GM21381 (cell line): Measurements from ENCODE around the gene ANKS3.
A peak's percentile ranks its signal among the peaks of the same experiment; 100 is the strongest.
"Not testable (repeated sequence)": the region's sequence is repeated elsewhere in the genome, so short reads cannot be mapped to it uniquely, and the experiment has no call there.

Experiments used
- ATAC-seq: cut with Tn5 transposase; IDR thresholded peaks from one replicate; pipeline ENCODE4 v1.9.1; 2021; ENCODE audit warnings: mild to moderate bottlenecking, moderate library complexity; ENCODE audit not compliant: unreplicated experiment

Gene ANKS3

GRCh38 chr16:4755687-4756086, 21.6 kb upstream of the ANKS3 start:
- no peak for ATAC-seq

GRCh38 chr16:4754865-4755264, 20.8 kb upstream of the ANKS3 start:
- ATAC-seq: no peak

GRCh38 chr16:4753227-4753626, 19.2 kb upstream of the ANKS3 start:
- no peak for ATAC-seq

GRCh38 chr16:4752351-4753100, 18.5 kb upstream of the ANKS3 start:
- ATAC-seq: no peak

- ATAC-seq: no peak
These were observed 16.8 kb upstream of the ANKS3 start for GRCh38 chr16:4750896-4751295.

- ATAC-seq: no peak
These were observed 15.7 kb upstream of the ANKS3 start for GRCh38 chr16:4749700-4750257.

GRCh38 chr16:4748682-4749411, 14.8 kb upstream of the ANKS3 start:
- no peak for ATAC-seq

GRCh38 chr16:4747906-4748681, 14.0 kb upstream of the ANKS3 start:
- no peak for ATAC-seq

GRCh38 chr16:4746991-4747574, 13.0 kb upstream of the ANKS3 start:
- no peak for ATAC-seq

- no peak for ATAC-seq
These were observed 12.1 kb upstream of the ANKS3 start for GRCh38 chr16:4746215-4746614.

- no peak for ATAC-seq
These were observed 11.2 kb upstream of the ANKS3 start for GRCh38 chr16:4745274-4745569.

GRCh38 chr16:4744555-4745273, 10.6 kb upstream of the ANKS3 start:
- no peak for ATAC-seq

GRCh38 chr16:4743226-4743878, 9.3 kb upstream of the ANKS3 start:
- no peak for ATAC-seq

GRCh38 chr16:4738370-4738769, 4.3 kb upstream of the ANKS3 start:
- ATAC-seq: not testable (repeated sequence)

- ATAC-seq: no peak
These were observed 3.5 kb upstream of the ANKS3 start for GRCh38 chr16:4737545-4737944.

GRCh38 chr16:4736546-4736945, 2.5 kb upstream of the ANKS3 start:
- ATAC-seq: no peak

GRCh38 chr16:4734730-4735535, 862 bp upstream of the ANKS3 start:
- peak; percentile 50 for ATAC-seq

GRCh38 chr16:4733747-4734062, 366 bp downstream of the ANKS3 start:
- peak; percentile 14 for ATAC-seq

GRCh38 chr16:4733211-4733742, 794 bp downstream of the ANKS3 start:
- ATAC-seq: no peak
